GM12873 (cell line): Measurements from ENCODE around the gene GCNT4.

Source experiments
- TF ChIP-seq, protein P1 (sequence below): IDR thresholded peaks from 2 replicates; pipeline ENCODE4 v1.5.1; 2012; ENCODE audit warnings: low read depth, mild to moderate bottlenecking, moderate library complexity, low read length, control low read depth; ENCODE audit not compliant: insufficient read depth; ENCODE audit errors: missing control alignments

Gene GCNT4

DNA sequence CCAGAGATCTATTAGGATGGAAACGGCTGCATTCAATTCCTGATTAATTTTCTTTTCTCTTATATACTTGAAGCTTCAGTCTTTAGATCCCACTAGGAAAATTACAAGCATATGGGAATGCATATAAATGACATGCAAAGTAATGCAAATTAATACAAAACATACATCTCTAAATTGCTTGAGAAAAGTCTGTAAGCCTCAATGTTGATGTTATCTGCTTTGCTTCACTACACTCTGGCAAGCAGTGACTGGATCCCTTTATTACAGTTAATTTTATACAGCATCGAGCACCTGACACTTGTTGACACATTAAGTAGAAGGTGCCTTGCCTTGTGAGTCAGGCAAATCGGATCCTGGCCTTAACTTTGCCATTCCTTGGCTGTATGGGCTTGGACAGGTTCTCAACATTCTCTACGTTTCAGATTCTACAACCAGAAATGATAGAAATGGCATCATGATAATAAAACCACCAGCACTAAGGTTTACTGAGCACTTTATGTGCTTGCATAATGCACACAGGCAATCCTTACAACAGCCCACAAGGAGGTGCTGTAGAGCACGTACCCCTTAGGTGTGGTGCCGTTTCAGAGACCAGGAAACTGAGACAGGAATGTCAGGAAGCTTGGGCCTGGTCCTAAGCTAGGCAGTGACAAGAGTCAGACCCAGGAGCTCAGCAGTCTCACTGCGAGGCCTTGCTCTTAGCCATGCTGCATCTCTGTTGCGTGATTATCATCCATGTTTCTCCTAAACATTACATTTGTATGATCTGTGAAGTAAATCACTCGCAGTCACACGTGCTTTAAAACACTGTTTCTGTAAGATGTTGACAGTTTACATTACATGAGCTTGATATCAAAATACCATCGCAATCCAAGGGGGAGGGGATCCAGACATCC, 2.7 kb downstream of the GCNT4 start:
- TF ChIP-seq, protein P1, sequence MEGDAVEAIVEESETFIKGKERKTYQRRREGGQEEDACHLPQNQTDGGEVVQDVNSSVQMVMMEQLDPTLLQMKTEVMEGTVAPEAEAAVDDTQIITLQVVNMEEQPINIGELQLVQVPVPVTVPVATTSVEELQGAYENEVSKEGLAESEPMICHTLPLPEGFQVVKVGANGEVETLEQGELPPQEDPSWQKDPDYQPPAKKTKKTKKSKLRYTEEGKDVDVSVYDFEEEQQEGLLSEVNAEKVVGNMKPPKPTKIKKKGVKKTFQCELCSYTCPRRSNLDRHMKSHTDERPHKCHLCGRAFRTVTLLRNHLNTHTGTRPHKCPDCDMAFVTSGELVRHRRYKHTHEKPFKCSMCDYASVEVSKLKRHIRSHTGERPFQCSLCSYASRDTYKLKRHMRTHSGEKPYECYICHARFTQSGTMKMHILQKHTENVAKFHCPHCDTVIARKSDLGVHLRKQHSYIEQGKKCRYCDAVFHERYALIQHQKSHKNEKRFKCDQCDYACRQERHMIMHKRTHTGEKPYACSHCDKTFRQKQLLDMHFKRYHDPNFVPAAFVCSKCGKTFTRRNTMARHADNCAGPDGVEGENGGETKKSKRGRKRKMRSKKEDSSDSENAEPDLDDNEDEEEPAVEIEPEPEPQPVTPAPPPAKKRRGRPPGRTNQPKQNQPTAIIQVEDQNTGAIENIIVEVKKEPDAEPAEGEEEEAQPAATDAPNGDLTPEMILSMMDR = peak; percentile 92

GRCh38 chr5:75048457-75048953, 3.9 kb downstream of the GCNT4 start:
- TF ChIP-seq, protein P1 = no peak

GRCh38 chr5:75047356-75047755, 5.0 kb downstream of the GCNT4 start:
- TF ChIP-seq, protein P1 = no peak

- TF ChIP-seq, protein P1 = no peak
Measured at GRCh38 chr5:75046366-75047142, 5.8 kb downstream of the GCNT4 start.

DNA sequence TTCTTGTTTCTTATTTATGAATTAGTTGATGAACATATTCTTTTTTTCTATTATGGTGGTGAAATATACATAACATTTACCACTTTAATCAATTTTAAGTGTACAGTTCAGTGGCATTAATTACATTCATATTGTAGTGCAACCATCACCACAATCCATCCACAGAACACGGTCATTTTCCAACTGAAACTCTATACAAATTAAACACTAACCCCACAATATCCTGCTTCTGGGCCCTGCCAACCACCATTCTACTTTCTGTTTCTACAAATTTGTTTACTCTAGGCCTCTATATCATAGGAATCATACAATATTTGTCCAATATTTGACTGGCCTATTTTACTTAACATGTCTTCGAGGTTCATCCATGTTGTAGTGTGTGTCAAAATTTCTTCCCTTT, 7.3 kb downstream of the GCNT4 start:
- TF ChIP-seq, protein P1 = no peak

DNA sequence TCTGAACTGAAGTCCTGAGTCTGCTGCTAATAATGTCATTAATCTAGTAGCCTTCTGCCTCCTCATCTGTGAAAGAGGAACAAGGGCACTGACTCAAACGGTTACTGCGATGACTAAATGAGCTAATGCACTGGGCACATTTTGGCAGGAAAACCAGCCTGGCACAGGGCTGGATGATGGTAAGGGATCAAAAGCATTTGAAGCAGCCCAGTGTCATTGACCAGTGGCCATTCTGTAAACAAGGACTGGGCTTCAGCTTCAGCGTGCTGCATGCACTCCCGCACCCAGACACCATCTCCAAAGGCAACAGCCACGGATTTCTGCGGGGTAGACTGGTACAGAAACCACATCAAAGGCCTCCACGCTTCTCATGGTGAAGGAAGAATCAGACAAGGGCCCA, 8.0 kb downstream of the GCNT4 start:
- TF ChIP-seq, protein P1 = no peak

DNA sequence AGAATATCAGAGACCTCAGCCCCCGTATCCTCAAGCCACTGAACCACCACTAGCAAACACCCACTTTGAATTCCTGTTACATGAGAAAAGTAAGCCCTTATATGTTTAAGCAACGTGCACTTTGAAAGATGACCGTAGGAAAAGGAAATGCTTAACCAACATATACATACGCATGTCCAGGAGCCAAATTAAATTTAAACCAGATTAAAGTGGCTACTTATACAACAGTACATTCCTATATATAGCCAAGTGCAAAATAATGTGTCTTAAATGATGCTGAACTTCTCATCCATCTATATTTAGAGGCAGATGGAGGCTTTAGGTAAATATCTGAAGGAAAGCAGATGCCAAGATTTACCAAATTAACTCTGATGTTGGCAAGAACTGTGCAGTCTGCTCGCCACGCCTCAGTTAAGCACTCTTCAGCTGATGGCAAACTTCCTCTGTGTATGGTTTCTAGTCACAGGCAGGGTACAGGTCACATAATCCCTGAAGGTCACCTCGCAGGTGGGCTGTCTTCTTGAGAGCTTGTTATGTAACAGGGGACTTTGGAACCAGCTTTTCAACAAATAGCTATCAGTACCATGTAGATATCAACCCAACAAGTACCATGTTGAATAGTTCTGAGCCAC, 8.6 kb downstream of the GCNT4 start:
- TF ChIP-seq, protein P1 = no peak
